Measurements from ENCODE around the gene ADPRHL1. TPM values are rescaled to one million over a fixed set of nuclear protein-coding genes. Genes with fewer than 3 reads are reported as not detected.

The ADPRHL1 gene
- total RNA-seq, 1 experiment from 2014 or later: 11.5 TPM

DNA sequence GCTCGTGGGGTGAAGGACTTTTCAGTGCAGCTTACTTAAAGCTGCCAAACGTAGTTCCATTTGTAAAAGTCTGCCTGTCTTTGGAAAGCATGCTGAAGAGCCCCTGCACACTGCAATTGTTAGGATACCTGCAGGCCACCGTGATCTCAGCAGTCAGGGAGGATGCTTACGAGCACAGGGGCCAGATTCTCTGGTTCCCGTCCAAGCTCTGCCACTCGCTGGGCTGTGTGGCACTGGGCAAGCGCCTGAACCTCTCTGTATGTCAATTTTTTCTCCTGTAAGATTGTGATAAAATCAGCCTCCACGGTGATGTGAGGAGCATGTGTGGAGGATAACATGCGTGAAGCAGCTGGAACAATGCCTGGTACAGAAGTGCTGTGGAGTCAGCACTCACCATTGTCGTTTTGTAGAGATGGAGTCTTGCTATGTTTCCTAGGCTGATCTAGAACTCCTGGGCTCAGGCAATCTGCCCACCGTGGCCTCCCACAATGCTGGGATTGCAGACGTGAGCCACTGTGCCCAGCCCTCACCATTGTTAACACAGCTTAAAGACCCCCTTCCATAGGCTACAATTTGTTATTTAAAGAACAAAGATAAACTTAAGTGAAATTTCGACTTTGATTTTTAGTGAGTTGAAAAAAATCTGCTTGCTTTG lies 3.5 kb downstream of the ADPRHL1 start:
- ChIA-PET CTCF (no interaction called here), POLR2A (ENCODE audit: unreplicated experiment) (no interaction called here)
- peaks cover 46% of the 10 kb centered on the region; the same call in 1 of the 2 replicates for H3F3A ChIP-seq (ENCODE audit: insufficient read depth, low read depth)
- no peaks in the 10 kb centered on the region for H4K20me1 ChIP-seq (ENCODE audit: insufficient read depth)
- no peaks in the 10 kb centered on the region for H3K9me3 ChIP-seq (ENCODE audit: insufficient read depth, low read depth)
- no peak for DNase-seq
- intact Hi-C loops (cut with micrococcal nuclease; ENCODE audit: unreplicated experiment): loop anchor here (1.0 to 10.0 kb wide), 5 partner anchors 39 to 508 kb away; partner anchors contain the start of genes CUL4A and LAMP1
- peak overlapping the region; percentile 90 for H2AFZ ChIP-seq
- H3K36me3 ChIP-seq (ENCODE audit: low read depth): no peaks in the 10 kb centered on the region
- H3K79me2 ChIP-seq (ENCODE audit: low read depth): peaks cover 8% of the 10 kb centered on the region; the same call in 1 of the 2 replicates
- no peaks in the 10 kb centered on the region for H3K27me3 ChIP-seq (ENCODE audit: insufficient read depth, low read depth)
- peak overlapping the region; percentile 78 for H3K4me3 ChIP-seq
- peaks cover 18% of the 10 kb centered on the region for H3K4me1 ChIP-seq (replicated peaks; ENCODE audit: insufficient read depth)
- TF ChIP-seq EZH2 (IDR thresholded peaks at IDR 0.05; ENCODE audit: low read depth): no peak
- TF ChIP-seq, protein P1, sequence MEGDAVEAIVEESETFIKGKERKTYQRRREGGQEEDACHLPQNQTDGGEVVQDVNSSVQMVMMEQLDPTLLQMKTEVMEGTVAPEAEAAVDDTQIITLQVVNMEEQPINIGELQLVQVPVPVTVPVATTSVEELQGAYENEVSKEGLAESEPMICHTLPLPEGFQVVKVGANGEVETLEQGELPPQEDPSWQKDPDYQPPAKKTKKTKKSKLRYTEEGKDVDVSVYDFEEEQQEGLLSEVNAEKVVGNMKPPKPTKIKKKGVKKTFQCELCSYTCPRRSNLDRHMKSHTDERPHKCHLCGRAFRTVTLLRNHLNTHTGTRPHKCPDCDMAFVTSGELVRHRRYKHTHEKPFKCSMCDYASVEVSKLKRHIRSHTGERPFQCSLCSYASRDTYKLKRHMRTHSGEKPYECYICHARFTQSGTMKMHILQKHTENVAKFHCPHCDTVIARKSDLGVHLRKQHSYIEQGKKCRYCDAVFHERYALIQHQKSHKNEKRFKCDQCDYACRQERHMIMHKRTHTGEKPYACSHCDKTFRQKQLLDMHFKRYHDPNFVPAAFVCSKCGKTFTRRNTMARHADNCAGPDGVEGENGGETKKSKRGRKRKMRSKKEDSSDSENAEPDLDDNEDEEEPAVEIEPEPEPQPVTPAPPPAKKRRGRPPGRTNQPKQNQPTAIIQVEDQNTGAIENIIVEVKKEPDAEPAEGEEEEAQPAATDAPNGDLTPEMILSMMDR (conservative IDR thresholded peaks at IDR 0.05): no peak
- H3K4me2 ChIP-seq: peak overlapping the region; percentile 98
- H3K27ac ChIP-seq: peak overlapping the region; percentile 84
- TSS peak; percentile 94 for BruUV-seq (replicated peaks)
- no peaks in the 10 kb centered on the region for H3K9me2 ChIP-seq (ENCODE audit: insufficient read depth)

DNA sequence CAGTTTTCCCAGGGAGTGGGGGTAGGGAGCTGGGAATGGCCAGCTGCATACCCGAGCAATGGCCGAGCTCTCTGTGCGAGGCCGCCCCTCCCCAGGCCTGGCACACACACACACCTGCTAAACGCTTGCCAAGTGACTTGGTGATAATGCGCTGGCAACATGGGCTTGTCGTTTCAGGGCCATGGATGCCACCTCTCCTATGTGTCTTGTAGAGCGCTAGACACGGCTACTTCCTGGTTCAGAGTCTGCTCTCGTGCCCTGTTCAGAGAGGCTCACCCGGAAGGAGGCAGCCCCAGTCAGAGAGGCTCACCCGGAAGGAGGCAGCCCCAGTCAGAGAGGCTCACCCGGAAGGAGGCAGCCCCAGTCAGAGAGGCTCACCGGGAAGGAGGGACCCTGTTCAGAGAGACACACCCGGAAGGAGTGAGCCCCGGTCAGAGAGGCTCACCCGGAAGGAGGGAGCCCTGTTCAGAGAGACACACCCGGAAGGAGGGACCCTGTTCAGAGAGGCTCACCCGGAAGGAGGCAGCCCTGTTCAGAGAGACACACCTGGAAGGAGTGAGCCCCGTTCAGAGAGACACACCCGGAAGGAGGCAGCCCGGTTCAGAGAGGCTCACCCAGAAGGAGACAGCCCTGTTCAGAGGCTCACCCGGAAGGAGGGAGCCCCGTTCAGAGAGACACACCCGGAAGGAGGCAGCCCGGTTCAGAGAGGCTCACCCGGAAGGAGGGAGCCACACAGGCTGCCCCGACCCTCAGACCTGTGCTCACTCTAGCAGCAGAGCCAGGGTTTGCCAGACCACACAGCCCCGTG lies 4.2 kb downstream of the ADPRHL1 start:
- TF ChIP-seq, protein P1 (conservative IDR thresholded peaks at IDR 0.05): no peak
- TF ChIP-seq EZH2 (IDR thresholded peaks at IDR 0.05; ENCODE audit: low read depth): no peak
- Histone ChIP-seq H3K9me2 (ENCODE audit: insufficient read depth) (no peaks in the 10 kb centered on the region), H3K36me3 (ENCODE audit: low read depth) (no peaks in the 10 kb centered on the region), H3K79me2 (ENCODE audit: low read depth) (peaks cover 8% of the 10 kb centered on the region; the same call in 1 of the 2 replicates), H3K4me1 (replicated peaks; ENCODE audit: insufficient read depth) (peaks cover 18% of the 10 kb centered on the region), H3K27ac (peak overlapping the region; percentile 84), H3F3A (ENCODE audit: insufficient read depth, low read depth) (peaks cover 46% of the 10 kb centered on the region; the same call in 1 of the 2 replicates), H3K4me3 (peak overlapping the region; percentile 78), H3K27me3 (ENCODE audit: insufficient read depth, low read depth) (no peaks in the 10 kb centered on the region), H4K20me1 (ENCODE audit: insufficient read depth) (no peaks in the 10 kb centered on the region), H3K9me3 (ENCODE audit: insufficient read depth, low read depth) (no peaks in the 10 kb centered on the region), H3K4me2 (peak overlapping the region; percentile 98), H2AFZ (peak overlapping the region; percentile 90)
- DNase-seq: peak; percentile 92 to 99
- ChIA-PET CTCF (interaction anchor here (0.7 kb wide), 1 partner anchor 532 kb away, joined by 11 read pairs; no protein-coding TSS in a partner anchor), POLR2A (ENCODE audit: unreplicated experiment) (interaction anchor here (0.6 kb wide), 2 partner anchors 86 to 151 kb away, joined by 3 to 31 read pairs; no protein-coding TSS in a partner anchor)
- intact Hi-C loops (cut with micrococcal nuclease; ENCODE audit: unreplicated experiment): loop anchor here (1.0 to 10.0 kb wide), 5 partner anchors 38 to 507 kb away; partner anchors contain the start of genes CUL4A and LAMP1
- no TSS peak for BruUV-seq (replicated peaks)

DNA sequence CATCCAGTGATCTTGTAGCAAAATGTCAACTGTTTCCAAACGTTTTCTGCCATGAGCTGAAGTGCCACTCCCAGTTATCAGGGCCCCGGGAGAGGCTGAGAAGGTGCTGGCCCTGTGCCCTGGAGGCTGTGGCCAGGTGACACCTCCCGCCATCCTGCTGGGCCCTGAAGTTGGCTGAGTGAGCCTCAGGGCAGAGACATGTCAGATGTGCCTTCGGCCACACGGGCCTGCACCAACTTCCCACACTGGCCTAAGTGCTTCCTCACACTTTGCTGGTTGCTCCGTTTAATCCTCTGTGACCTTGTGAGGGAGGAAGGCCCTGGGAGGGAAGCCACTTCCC lies 4.8 kb downstream of the ADPRHL1 start:
- CTCF ChIA-PET: interaction anchor here (0.7 kb wide), 1 partner anchor 532 kb away, joined by 11 read pairs; no protein-coding TSS in a partner anchor
- no peaks in the 10 kb centered on the region for H3K9me3 ChIP-seq (ENCODE audit: insufficient read depth, low read depth)
- intact Hi-C loops (cut with micrococcal nuclease; ENCODE audit: unreplicated experiment): loop anchor here (5.0 to 10.0 kb wide), 3 partner anchors 56 to 506 kb away; partner anchors contain the start of gene LAMP1
- peak; percentile 63 for DNase-seq
- H3K27me3 ChIP-seq (ENCODE audit: insufficient read depth, low read depth): no peaks in the 10 kb centered on the region
- H2AFZ ChIP-seq: peak overlapping the region; percentile 90
- H3K9me2 ChIP-seq (ENCODE audit: insufficient read depth): no peaks in the 10 kb centered on the region
- peaks cover 8% of the 10 kb centered on the region; the same call in 1 of the 2 replicates for H3K79me2 ChIP-seq (ENCODE audit: low read depth)
- H3K4me3 ChIP-seq: peak overlapping the region; percentile 78
- TF ChIP-seq, protein P1 (conservative IDR thresholded peaks at IDR 0.05): no peak
- no peak for TF ChIP-seq EZH2 (IDR thresholded peaks at IDR 0.05; ENCODE audit: low read depth)
- peak overlapping the region; percentile 98 for H3K4me2 ChIP-seq
- TSS peak; percentile 72 for BruUV-seq (replicated peaks)
- POLR2A ChIA-PET (ENCODE audit: unreplicated experiment): interaction anchor here (0.6 kb wide), 2 partner anchors 86 to 150 kb away, joined by 3 to 31 read pairs; no protein-coding TSS in a partner anchor
- H3F3A ChIP-seq (ENCODE audit: insufficient read depth, low read depth): peaks cover 46% of the 10 kb centered on the region; the same call in 1 of the 2 replicates
- peak overlapping the region; percentile 84 for H3K27ac ChIP-seq
- H3K36me3 ChIP-seq (ENCODE audit: low read depth): no peaks in the 10 kb centered on the region
- H4K20me1 ChIP-seq (ENCODE audit: insufficient read depth): no peaks in the 10 kb centered on the region
- peaks cover 18% of the 10 kb centered on the region for H3K4me1 ChIP-seq (replicated peaks; ENCODE audit: insufficient read depth)
